ENCODE data around the gene CNN1.

DNA sequence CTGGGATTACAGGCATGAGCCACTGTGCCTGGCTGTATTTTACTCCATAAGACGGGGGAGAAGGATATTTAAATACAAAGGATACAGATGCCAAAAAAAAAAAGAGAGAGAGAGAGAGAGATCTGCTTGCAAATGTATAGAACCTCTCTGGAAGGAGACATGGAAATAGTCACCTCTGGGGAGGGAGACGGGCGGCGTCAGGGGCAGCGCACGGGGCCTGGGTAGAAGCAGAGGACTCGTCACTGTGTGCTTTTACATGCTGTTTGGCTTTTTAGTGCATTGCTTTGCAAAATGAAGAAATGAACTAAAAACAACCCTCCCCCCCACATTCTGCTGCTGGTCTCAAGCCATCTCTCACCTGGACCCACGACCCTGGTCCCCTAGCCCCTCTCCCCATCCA, 28.2 kb upstream of the CNN1 start:
- TF ChIP-seq CTCF (IDR thresholded peaks at IDR 0.05 in 4 of 5, conservative IDR thresholded peaks at IDR 0.05 in 1 of 5) (no peak), POLR2A (IDR thresholded peaks at IDR 0.05) (no peak)
